DMS 273 treated with DMSO at 0.1 percent for 48 hours (cell line): ENCODE data around the gene LIF.
"Not testable (repeated sequence)": the region's sequence is repeated elsewhere in the genome, so short reads cannot be mapped to it uniquely, and the experiment has no call there.

Source experiments
- DNase-seq: peaks from one replicate; lab custom pipeline; 2025; lab: John Stamatoyannopoulos, UW

The LIF gene

GRCh38 chr22:30205281-30206115 lies 41.1 kb downstream of the LIF start:
- peak; percentile 43 for DNase-seq

- DNase-seq: peak; percentile 78
Observed at GRCh38 chr22:30204742-30205111, 41.8 kb downstream of the LIF start.

- no peak for DNase-seq
Observed at GRCh38 chr22:30204015-30204741, 42.4 kb downstream of the LIF start.

GRCh38 chr22:30202531-30203006 lies 44.0 kb downstream of the LIF start:
- DNase-seq: no peak

- DNase-seq: no peak
Observed at GRCh38 chr22:30201945-30202344, 44.6 kb downstream of the LIF start.

- DNase-seq: not testable (repeated sequence)
Observed at GRCh38 chr22:30200905-30201304, 45.7 kb downstream of the LIF start.

- no peak for DNase-seq
Observed at GRCh38 chr22:30198921-30199320, 47.6 kb downstream of the LIF start.

- DNase-seq: no peak
Observed at GRCh38 chr22:30198152-30198825, 48.3 kb downstream of the LIF start.

GRCh38 chr22:30197389-30197788 lies 49.2 kb downstream of the LIF start:
- no peak for DNase-seq

- DNase-seq: no peak
Observed at GRCh38 chr22:30196880-30197336, 49.7 kb downstream of the LIF start.

- DNase-seq: no peak
Observed at GRCh38 chr22:30196141-30196879, 50.2 kb downstream of the LIF start.

- no peak for DNase-seq
Observed at GRCh38 chr22:30195245-30196140, 51.1 kb downstream of the LIF start.

- no peak for DNase-seq
Observed at GRCh38 chr22:30193031-30193775, 53.4 kb downstream of the LIF start.

- DNase-seq: no peak
Observed at GRCh38 chr22:30192427-30192826, 54.1 kb downstream of the LIF start.

GRCh38 chr22:30191040-30191701 lies 55.4 kb downstream of the LIF start:
- no peak for DNase-seq

GRCh38 chr22:30190574-30190973 lies 56.0 kb downstream of the LIF start:
- DNase-seq: no peak
